Measurements from ENCODE around the gene PPP1R16B.

PPP1R16B gene

GRCh38 chr20:38902601-38903000 is 97.1 kb downstream of the PPP1R16B start:
- DNase-seq: no peak

GRCh38 chr20:38903335-38903734 is 97.8 kb downstream of the PPP1R16B start:
- DNase-seq: no peak

- no peak for DNase-seq
These were observed 99.9 kb downstream of the PPP1R16B start for GRCh38 chr20:38905375-38905774.

DNA sequence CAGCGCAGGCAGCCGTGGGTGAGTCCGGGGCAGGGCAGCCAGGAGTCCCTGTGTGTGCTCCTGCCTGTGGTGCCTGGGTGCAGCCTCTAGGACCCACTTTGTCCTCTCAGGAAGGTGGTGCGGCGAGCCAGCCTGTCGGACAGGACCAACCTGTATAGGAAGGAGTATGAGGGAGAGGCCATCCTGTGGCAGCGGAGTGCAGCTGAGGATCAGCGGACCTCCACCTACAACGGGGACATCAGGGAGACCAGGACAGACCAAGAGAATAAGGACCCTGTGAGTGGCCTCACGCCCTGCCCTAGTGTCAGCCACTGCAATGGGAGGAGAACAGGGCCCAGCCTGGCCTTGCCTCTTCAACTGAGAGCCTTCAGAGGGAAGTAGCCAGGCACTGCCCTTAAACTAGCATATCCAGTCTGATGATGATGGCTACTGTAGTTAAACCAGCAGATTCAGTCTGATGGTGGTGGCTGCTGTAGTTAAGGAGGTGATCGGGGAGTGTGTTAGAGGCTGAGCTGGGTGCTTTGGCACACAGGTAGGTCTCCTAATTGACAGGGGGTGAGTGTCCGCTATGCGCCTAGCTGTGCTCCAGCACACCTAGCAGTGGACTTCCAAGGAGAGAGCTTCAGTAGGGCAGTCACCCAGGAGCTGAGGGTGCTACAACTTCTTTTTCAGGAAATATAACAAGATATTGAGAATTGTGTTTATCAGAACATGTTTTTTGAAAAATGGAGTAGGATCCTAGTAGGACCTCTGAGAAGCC is 102.6 kb downstream of the PPP1R16B start:
- DNase-seq: no peak

DNA sequence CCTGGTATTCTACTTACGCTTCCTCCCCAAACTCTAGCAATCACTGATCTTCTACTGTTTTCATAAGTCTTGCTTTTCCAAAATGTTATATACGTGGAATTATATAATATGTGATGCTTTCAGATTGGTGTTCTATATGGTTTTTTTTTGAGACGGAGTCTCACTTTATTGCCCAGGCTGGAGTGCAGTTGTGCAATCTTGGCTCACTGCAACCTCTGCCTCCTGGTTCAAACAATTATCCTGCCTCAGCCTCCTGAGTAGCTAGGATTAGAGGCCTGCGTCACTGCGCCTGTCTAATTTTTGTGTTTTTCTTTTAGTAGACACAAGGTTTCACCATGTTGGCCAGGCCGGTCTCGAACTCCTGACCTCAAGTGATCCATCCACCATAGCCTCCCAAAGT is 109.9 kb downstream of the PPP1R16B start:
- no peak for DNase-seq

DNA sequence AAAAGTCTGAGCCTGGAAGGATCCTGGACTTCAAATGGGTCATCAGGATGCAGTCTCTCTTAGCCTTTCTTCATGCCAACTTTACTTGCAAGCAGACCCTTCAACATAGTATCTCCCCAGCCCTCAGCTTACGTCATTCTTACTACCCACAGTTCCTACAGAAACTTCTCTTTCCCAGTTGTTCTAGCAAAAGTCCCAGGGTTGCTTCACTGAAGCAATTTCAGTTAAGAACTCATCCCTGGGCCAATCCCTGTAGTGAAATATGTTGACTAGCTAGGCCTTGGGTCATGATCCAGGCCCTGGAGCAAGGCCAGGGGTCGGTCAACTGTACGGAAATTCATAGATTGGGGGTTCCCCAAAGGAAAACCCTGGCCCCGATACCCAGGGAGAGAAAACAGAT is 112.2 kb downstream of the PPP1R16B start:
- no peak for DNase-seq

DNA sequence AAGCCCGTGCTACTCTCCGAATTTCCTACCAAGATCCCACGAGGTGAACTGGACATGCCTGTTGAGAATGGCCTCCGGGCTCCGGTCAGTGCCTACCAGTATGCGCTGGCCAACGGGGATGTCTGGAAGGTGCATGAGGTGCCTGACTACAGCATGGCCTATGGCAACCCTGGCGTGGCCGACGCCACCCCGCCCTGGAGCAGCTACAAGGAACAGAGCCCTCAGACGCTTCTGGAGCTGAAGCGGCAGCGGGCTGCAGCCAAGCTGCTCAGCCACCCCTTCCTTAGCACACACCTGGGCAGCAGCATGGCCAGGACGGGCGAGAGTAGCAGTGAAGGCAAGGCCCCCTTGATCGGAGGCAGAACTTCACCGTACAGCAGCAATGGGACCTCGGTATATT is 112.7 kb downstream of the PPP1R16B start:
- no peak for DNase-seq

DNA sequence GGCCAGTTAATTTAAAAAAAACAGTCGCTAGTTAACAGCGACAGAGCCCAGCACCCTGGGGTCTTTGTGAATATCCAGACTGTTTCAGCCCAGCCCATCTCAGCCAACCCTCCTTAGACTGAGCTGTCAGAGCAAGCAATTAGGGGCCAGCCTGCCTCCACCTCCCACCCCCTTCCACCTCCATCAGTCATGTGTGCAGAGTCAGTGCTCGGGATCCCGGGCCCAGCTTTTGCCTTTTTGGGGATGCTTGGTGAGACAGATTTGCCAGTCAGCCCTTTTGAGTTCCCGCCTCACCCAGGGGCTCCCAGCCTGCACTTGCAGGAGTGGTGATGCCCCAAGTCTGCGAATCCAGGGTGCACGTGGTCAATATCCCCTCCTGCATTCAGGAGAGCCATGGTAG is 114.2 kb downstream of the PPP1R16B start:
- no peak for DNase-seq

GRCh38 chr20:38920411-38920810 is 114.9 kb downstream of the PPP1R16B start:
- DNase-seq: no peak

DNA sequence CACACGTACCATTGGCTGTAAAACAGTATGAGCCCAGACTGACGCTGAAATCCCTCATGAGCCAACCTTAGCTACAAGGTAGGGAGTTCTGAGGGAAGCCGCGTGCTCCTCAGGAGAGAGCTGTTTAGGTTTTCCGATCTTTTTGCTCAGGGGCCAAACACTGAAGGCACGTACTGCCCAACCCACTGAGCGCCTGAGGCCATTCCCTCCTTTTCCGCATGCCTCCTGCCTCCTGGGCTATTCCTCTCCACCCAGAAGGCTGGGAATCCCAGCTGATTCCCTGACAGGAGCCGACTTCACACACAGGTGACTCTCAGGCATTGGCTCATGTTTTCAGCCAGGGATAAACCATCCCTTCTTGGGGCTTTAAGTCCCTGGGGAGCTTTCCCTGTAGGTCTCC is 115.4 kb downstream of the PPP1R16B start:
- no peak for DNase-seq

DNA sequence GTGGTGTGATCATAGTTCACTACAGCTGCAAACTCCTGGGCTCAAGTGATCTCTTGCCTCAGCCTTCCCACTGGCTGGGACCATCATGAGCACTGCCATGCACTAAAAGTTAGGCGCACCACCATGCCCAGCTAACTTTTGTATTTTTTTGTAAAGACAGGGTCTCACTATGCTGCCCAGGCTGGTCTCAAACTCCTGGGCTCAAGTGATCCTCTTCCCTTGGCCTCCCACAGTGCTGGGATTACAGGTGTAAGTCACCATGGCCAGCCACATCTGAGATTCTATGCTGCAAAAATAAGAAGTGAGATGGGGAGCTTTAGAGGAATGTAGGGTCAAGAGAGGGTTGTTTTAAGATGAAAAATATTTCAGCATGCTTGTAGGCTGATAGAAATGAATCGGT is 119.2 kb downstream of the PPP1R16B start:
- no peak for DNase-seq

DNA sequence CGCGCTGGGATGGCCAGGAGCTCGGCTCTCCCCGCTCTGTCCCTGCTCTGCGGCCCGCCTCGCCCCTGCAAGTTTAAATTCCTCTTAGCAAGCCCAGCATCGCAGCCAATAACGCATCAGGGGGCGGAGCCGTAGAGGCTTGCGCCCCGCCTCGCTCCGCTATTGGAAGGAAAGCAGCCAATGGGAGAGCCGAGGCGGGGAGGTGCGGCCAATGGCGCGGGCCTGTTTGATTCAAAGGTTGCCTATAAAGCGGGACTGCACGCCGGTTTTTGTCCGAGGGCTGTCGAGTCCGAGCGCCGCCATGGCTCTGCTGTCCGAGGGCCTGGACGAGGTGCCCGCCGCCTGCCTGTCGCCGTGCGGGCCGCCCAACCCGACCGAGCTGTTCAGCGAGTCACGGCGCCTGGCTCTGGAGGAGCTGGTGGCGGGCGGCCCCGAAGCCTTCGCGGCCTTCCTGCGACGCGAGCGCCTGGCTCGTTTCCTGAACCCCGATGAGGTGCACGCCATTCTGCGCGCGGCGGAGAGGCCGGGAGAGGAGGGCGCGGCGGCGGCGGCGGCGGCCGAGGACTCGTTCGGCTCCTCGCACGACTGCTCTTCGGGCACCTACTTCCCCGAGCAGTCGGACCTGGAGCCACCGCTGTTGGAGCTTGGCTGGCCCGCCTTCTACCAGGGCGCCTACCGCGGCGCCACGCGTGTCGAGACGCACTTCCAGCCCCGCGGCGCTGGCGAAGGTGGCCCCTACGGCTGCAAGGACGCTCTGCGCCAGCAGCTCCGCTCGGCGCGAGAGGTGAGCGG is 120.8 kb downstream of the PPP1R16B start, which contains the start of gene FAM83D:
FAM83D (plus strand) TSS at position 276 of the 792 bp plus-strand sequence; CDS start at position 302, 26 bp downstream.
- peak; percentile 81 to 97 (median 90) for DNase-seq

DNA sequence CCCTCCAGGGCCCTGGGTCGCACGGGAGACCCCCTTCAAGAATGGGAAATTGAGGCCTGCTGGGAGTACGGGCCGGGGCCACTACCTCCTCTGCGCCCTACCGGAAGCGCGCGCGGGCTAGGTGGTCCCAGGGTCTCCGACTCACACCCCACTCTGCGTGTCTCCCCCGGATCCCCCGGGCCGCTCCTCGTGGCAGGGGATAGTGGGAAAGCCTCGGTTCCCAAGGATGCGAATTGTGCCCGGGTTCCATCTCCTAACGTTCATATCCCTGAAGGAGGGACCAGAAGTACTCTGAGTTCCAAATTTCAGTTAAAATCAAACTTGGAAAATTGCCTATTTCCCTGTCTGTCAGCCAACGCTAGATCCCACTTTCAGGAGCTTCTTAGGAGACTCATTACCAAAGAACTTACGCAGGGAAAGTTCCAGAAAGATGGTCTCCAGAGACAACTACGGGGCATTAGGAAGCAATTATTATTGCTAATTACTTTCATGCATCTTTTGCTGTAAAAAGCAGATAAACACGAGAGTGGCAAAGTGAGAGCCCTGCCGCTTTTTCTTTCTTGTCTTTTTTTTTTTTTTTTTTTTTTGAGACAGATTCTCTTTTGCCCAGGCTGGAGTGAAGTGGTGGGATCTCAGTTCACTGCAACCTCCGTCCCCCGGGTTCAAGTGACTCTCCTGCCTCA is 121.6 kb downstream of the PPP1R16B start:
- DNase-seq: no peak

DNA sequence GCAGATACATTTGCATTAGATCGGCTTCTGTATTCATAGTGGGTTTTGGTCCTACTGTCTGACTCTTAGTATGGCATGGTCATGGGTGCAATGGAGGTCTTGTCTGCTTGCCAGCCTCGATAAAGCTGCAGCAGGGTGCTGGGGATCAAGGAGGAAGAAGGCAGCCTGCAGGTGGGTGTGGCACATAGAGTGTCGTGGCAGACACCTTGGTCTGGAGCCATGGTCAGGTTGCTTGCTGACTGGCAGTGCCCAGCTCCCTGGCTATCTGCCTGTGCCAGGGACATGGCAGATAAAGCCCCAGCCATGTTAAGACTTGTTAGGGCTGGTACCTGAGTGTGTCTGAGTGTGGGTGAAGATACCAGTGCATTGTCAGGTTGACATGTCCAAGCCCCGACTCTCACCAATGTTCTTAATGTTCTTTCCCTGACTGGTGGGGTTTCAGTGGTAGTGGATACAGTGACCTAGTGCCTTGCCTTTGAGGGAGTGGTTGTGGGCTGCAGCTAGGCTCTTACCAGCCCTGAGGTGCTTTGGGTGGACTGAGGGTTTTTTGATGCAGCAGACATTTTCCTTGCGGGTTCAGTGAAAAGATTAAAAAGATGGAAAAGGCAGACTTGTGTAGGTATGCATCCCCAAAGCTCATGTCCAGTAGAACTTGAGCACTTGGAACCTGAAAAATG is 122.5 kb downstream of the PPP1R16B start:
- DNase-seq: peak in 1 of 5 donors; percentile 16

GRCh38 chr20:38930242-38930569 is 124.7 kb downstream of the PPP1R16B start:
- DNase-seq: no peak

GRCh38 chr20:38931984-38932383 is 126.5 kb downstream of the PPP1R16B start:
- DNase-seq: no peak

DNA sequence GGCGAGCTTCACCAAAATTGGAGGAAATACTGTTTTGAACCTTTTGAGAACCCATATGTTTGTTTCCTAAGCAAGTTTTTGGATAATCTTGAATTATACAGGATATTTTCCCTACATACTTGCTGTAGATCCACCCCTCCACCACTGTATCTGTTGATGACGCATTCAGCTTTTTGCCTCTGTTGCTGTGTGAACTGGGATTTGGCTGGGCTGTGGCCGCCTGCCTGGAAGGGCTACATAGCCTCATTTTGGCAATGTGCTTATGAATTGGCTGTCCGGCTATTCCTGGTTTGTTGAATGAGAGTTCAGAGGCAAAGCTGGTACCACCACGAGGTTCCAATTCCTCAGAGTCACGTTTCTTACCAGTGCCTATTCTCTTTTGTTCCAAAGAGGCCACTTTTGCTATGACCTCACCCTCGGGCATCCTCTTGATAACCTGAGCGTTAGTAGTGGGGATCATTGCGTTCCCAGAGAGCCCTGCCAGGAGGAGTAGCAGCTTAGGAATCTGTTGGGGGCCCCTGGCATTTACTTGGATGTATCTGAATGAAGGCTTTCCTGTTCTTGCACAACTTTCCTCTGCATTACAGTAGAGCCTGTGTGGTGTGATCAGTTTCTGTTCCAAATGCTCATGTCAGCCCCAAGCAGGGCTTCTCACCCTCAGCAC is 127.1 kb downstream of the PPP1R16B start:
- DNase-seq: no peak

DNA sequence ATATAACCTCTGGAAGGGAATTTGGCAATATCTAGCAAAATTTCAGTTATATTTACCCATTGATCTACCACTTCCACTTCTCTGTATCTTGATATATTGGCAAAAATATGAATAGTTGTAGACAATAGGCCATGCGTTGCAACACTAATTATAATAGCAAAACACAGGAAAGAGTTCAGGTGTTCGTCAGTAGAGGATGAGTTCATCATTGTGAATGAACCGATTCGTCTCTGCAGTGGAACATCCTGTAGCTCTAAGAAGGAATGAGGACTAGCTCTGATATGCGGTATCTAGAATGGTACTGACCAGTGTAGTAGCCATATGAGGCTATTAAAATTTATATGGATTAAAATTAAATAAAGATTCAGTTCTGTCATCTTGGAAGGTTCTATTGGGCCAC is 129.0 kb downstream of the PPP1R16B start:
- no peak for DNase-seq

DNA sequence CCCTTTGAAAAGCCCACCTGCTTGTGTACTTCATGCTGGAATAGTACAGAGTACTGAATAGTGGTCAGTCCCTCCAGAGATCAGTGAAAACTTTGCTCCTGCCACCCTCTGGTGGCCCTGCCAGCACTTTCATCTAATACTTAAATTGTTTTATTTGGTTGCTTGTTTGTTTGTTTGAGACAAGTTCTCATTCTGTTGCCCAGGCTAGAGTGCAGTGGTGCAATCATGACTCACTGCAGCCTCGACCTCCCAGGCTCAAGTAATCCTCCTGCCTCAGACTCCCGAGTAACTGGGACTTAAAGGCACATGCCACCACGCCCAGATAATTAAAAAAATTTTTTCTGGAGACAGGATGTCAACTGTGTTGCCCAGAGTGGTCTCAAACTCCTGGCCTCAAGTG is 129.8 kb downstream of the PPP1R16B start:
- no peak for DNase-seq

DNA sequence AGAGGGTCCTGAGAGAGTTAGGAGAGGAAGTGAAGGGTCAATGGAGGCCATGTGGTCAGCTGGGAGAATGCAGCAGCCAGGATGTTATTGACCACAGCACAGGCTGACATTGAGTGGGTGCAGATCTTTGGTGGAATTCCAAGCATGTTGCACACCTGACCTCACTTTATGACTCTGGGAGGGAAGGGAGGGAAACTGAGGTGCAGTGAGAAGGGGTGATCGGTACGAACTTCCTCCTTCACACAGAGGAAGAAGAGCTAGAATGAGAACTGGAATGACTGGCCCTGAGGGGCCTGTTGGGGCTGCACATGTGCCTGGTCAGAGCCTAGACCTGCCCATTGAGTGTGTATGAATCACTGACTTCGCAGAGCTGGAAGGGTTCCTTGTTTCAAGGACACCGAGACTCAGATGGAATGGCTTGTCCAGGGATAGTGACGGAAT is 130.5 kb downstream of the PPP1R16B start:
- DNase-seq: no peak

GRCh38 chr20:38937000-38937399 is 131.5 kb downstream of the PPP1R16B start:
- DNase-seq: no peak

DNA sequence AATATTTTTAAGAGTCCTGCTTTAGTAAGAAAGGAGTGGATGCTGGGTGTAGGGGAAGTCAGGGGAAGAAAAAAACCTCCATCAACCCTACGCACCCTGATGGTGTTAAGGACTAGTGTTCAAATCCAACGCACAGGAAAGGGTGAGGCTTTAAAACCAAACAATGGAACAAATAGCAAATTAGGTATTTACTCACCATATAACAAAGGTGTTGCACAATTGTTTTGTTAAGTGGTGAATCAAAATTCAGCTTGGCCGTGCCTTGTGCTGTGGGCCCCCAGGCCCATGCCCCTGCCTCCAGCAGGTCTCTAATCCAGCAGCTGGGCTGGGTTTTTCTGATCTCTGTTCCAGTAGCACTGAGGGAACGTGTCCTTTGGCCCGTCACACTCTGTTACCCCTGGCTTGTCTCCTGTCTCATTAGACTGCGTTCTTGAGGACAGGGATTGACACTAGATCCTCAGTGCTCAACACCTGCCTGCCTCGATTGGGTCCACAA is 132.5 kb downstream of the PPP1R16B start:
- DNase-seq: no peak
